A673 (cell line): Measurements from ENCODE around the gene HID1. TPM values are rescaled to one million over a fixed set of nuclear protein-coding genes. Genes with fewer than 3 reads are reported as not detected.

ENCODE experiments used
- BruUV-seq: library from RNA; stranded (reverse); fragments of 400-500 nt; replicated peaks from 2 replicates; lab custom pipeline; 2021; lab: Mats Ljungman, UMichigan
- CTCF ChIA-PET: fragments of 300-600 bp; sonication (Branson Sonifier 250); formaldehyde crosslinking; loops from one replicate; lab custom pipeline; 2022; ENCODE audit warnings: antibody characterized with exemption; lab: Charles Lee
- POLR2A ChIA-PET: fragments of 300-600 bp; sonication (Branson Sonifier 250); formaldehyde crosslinking; loops from one replicate; lab custom pipeline; 2022; ENCODE audit warnings: antibody characterized with exemption; ENCODE audit not compliant: low non-redundant PET; lab: Charles Lee
- DNase-seq: peaks from one replicate; pipeline ENCODE4 v3.0.0-alpha.2; 2015; ENCODE audit warnings: low spot score
- H3K27ac ChIP-seq: fragments of 200-600 bp; sonication (generic); 2 replicates; pipeline ENCODE4 v1.5.1; 2016; ENCODE audit warnings: mixed run types, low read depth, mild to moderate bottlenecking, mixed read lengths, antibody characterized with exemption, low read length; ENCODE audit not compliant: poor library complexity, severe bottlenecking
- H3K27me3 ChIP-seq: fragments of 200-600 bp; sonication (generic); replicated peaks from 2 replicates; pipeline ENCODE4 v1.6.1; 2017; ENCODE audit warnings: mixed run types, low read depth, mild to moderate bottlenecking, mixed read lengths, antibody characterized with exemption, low read length; ENCODE audit not compliant: insufficient read depth, poor library complexity
- H3K36me3 ChIP-seq: fragments of 200-600 bp; sonication (generic); 2 replicates; pipeline ENCODE4 v1.6.1; 2016; ENCODE audit warnings: mixed run types, mild to moderate bottlenecking, mixed read lengths, antibody characterized with exemption, low read length; ENCODE audit not compliant: insufficient read depth, poor library complexity, severe bottlenecking
- H3K4me1 ChIP-seq: fragments of 200-600 bp; sonication (generic); 2 replicates; pipeline ENCODE4 v1.6.1; 2017; ENCODE audit warnings: mixed run types, mild to moderate bottlenecking, mixed read lengths, antibody characterized with exemption, low read length; ENCODE audit not compliant: insufficient read depth, poor library complexity, severe bottlenecking
- H3K4me3 ChIP-seq: fragments of 200-600 bp; sonication (generic); 2 replicates; pipeline ENCODE4 v1.5.1; 2016; ENCODE audit warnings: low read depth, mixed run types, mild to moderate bottlenecking, mixed read lengths, low read length; ENCODE audit not compliant: poor library complexity, severe bottlenecking
- H3K9me3 ChIP-seq: fragments of 200-600 bp; sonication (generic); 2 replicates; pipeline ENCODE4 v1.6.1; 2016; ENCODE audit warnings: mixed run types, low read depth, mild to moderate bottlenecking, mixed read lengths, antibody characterized with exemption, low read length; ENCODE audit not compliant: poor library complexity, severe bottlenecking
- EZH2 ChIP-seq: fragments of 200-600 bp; sonication (generic); IDR thresholded peaks from 2 replicates; pipeline ENCODE4 v1.6.1; 2017; ENCODE audit warnings: borderline replicate concordance, low read depth, mild to moderate bottlenecking, mixed read lengths, antibody characterized with exemption, low read length; ENCODE audit not compliant: poor library complexity, severe bottlenecking
- intact Hi-C: fragments of 100-400 bp; cut with micrococcal nuclease; formaldehyde crosslinking; loops from one replicate; pipeline ENCODE4 v1.10.0; 2022; ENCODE audit not compliant: unreplicated experiment
- total RNA-seq: library from RNA; stranded (reverse); gene quantifications from 2 replicates; pipeline ENCODE4 v1.2.3, GENCODE V29; 2021
- TF ChIP-seq, protein P1 (sequence below): fragments of 300-800, 200-600 bp; sonication (generic); conservative IDR thresholded peaks from 2 replicates; pipeline ENCODE4 v1.5.1; 2017; ENCODE audit warnings: low read depth, mild to moderate bottlenecking, antibody characterized with exemption, low read length, moderate library complexity, mixed read lengths

Gene HID1
- total RNA-seq, 1 experiment from 2014 or later: 1.2 TPM

GRCh38 chr17:74935048-74935447 lies 37.5 kb downstream of the HID1 start:
- no peak for TF ChIP-seq EZH2
- Histone ChIP-seq H3K36me3 (no peaks in the 10 kb centered on the region), H3K4me3 (no peak overlapping the region), H3K27ac (no peak overlapping the region), H3K27me3 (peaks cover 81% of the 10 kb centered on the region), H3K9me3 (no peaks in the 10 kb centered on the region), H3K4me1 (no peaks in the 10 kb centered on the region)
- ChIA-PET CTCF (no interaction called here), POLR2A (no interaction called here)
- no peak for DNase-seq
- BruUV-seq: no TSS peak
- intact Hi-C loops: no loop called here

DNA sequence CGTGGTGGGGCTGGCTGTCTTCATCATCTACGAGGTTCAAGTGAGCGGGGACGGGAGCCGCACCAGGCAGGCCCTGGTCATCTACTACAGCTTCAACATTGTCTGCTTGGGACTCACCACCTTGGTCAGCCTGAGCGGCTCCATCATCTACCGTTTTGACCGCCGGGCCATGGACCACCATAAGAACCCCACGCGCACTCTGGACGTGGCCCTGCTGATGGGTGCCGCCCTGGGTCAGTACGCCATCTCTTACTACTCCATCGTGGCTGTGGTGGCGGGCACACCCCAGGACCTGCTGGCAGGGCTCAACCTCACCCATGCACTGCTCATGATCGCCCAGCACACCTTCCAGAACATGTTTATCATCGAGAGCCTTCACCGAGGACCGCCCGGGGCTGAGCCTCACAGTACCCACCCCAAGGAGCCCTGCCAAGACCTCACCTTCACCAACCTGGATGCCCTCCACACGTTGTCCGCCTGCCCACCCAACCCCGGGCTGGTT lies 42.0 kb downstream of the HID1 start:
- no peak for DNase-seq
- Histone ChIP-seq H3K4me1 (no peaks in the 10 kb centered on the region), H3K27ac (no peak overlapping the region), H3K36me3 (no peaks in the 10 kb centered on the region), H3K27me3 (peaks cover 69% of the 10 kb centered on the region), H3K4me3 (no peak overlapping the region), H3K9me3 (no peaks in the 10 kb centered on the region)
- ChIA-PET POLR2A (no interaction called here), CTCF (no interaction called here)
- TF ChIP-seq, protein P1, sequence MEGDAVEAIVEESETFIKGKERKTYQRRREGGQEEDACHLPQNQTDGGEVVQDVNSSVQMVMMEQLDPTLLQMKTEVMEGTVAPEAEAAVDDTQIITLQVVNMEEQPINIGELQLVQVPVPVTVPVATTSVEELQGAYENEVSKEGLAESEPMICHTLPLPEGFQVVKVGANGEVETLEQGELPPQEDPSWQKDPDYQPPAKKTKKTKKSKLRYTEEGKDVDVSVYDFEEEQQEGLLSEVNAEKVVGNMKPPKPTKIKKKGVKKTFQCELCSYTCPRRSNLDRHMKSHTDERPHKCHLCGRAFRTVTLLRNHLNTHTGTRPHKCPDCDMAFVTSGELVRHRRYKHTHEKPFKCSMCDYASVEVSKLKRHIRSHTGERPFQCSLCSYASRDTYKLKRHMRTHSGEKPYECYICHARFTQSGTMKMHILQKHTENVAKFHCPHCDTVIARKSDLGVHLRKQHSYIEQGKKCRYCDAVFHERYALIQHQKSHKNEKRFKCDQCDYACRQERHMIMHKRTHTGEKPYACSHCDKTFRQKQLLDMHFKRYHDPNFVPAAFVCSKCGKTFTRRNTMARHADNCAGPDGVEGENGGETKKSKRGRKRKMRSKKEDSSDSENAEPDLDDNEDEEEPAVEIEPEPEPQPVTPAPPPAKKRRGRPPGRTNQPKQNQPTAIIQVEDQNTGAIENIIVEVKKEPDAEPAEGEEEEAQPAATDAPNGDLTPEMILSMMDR: no peak
- TF ChIP-seq EZH2: no peak
- intact Hi-C loops: no loop called here
- BruUV-seq: no TSS peak

DNA sequence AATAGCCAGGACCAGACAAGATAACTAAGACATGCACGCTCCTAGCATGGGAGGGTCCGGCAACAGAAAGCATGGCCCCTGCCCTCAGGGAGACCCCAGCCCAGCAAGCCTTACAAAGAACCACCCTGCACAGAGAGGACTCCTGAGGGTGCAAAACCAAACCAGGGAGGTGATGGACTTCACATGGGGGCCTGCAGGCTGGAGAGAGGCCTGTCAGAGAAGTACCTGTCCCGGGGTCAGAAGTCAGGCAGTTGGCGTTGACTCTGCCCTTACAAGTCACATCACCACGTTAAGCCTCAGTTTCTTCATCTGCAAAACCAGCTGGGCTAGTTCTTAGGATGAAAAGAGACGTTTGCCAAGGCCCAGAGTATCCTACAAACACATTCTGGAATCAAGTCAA lies 43.8 kb downstream of the HID1 start:
- Histone ChIP-seq H3K9me3 (no peaks in the 10 kb centered on the region), H3K4me3 (no peak overlapping the region), H3K27me3 (peaks cover 69% of the 10 kb centered on the region), H3K27ac (no peak overlapping the region), H3K36me3 (no peaks in the 10 kb centered on the region), H3K4me1 (no peaks in the 10 kb centered on the region)
- no peak for DNase-seq
- TF ChIP-seq, protein P1: no peak
- TF ChIP-seq EZH2: no peak
- no TSS peak for BruUV-seq
- intact Hi-C loops: no loop called here
- POLR2A ChIA-PET: no interaction called here
- CTCF ChIA-PET: no interaction called here

- DNase-seq: no peak
- H3K9me3 ChIP-seq: no peaks in the 10 kb centered on the region
- CTCF ChIA-PET: no interaction called here
- H3K27me3 ChIP-seq: peaks cover 66% of the 10 kb centered on the region
- H3K4me3 ChIP-seq: no peak overlapping the region
- peaks cover 14% of the 10 kb centered on the region for H3K4me1 ChIP-seq
- no TSS peak for BruUV-seq
- intact Hi-C loops: no loop called here
- no peaks in the 10 kb centered on the region for H3K36me3 ChIP-seq
- H3K27ac ChIP-seq: no peak overlapping the region
- POLR2A ChIA-PET: no interaction called here
- TF ChIP-seq, protein P1: no peak
- TF ChIP-seq EZH2: no peak
Observed at GRCh38 chr17:74925242-74925641, 47.3 kb downstream of the HID1 start.
